GM18511 (cell line): ENCODE data around the gene KDR.

Experiments used
- ATAC-seq: cut with Tn5 transposase; IDR thresholded peaks from one replicate; pipeline ENCODE4 v1.9.1; 2021; ENCODE audit warnings: mild to moderate bottlenecking, moderate library complexity; ENCODE audit not compliant: unreplicated experiment

KDR gene

GRCh38 chr4:55031158-55031557 is 94.2 kb downstream of the KDR start:
- ATAC-seq, result no peak

- no peak for ATAC-seq
Observed at GRCh38 chr4:55030589-55030988, 94.8 kb downstream of the KDR start.

- no peak for ATAC-seq
Observed at GRCh38 chr4:55029821-55030503, 95.4 kb downstream of the KDR start.

GRCh38 chr4:55029321-55029720 is 96.1 kb downstream of the KDR start:
- ATAC-seq, result no peak
